Kidney epithelial cell (primary cell): Measurements from ENCODE around the gene TFDP3. TPM values are rescaled to one million over a fixed set of nuclear protein-coding genes. Genes with fewer than 3 reads are reported as not detected.
A peak's percentile ranks its signal among the peaks of the same experiment; 100 is the strongest.

Source experiments
- DNase-seq: peaks from one replicate; pipeline ENCODE4 v3.0.0-alpha.2; 2010; ENCODE audit warnings: low read depth
- H3K27me3 ChIP-seq: 2 replicates; pipeline ENCODE4 v1.6.0; 2011; ENCODE audit warnings: low read length; ENCODE audit not compliant: control insufficient read depth, insufficient read depth
- H3K36me3 ChIP-seq: 2 replicates; pipeline ENCODE4 v1.5.1; 2011; ENCODE audit warnings: low read length; ENCODE audit not compliant: control insufficient read depth, insufficient read depth
- H3K4me3 ChIP-seq: 2 replicates; pipeline ENCODE4 v1.5.1; 2011; ENCODE audit warnings: low read depth, mild to moderate bottlenecking, control low read depth, low read length
- CTCF ChIP-seq: IDR thresholded peaks from 2 replicates; pipeline ENCODE4 v1.5.1; 2011; ENCODE audit warnings: mild to moderate bottlenecking, moderate library complexity, low read length, control low read depth, inconsistent platforms; ENCODE audit not compliant: insufficient read depth, poor library complexity, severe bottlenecking
- total RNA-seq: library from RNA; depleted of rRNA; stranded (reverse); fragments of >200 nt; gene quantifications from 2 replicates; pipeline ENCODE4 v1.2.3, GENCODE V29; 2015

The TFDP3 gene
- total RNA-seq, 1 donor from 2014 or later, result not detected

DNA sequence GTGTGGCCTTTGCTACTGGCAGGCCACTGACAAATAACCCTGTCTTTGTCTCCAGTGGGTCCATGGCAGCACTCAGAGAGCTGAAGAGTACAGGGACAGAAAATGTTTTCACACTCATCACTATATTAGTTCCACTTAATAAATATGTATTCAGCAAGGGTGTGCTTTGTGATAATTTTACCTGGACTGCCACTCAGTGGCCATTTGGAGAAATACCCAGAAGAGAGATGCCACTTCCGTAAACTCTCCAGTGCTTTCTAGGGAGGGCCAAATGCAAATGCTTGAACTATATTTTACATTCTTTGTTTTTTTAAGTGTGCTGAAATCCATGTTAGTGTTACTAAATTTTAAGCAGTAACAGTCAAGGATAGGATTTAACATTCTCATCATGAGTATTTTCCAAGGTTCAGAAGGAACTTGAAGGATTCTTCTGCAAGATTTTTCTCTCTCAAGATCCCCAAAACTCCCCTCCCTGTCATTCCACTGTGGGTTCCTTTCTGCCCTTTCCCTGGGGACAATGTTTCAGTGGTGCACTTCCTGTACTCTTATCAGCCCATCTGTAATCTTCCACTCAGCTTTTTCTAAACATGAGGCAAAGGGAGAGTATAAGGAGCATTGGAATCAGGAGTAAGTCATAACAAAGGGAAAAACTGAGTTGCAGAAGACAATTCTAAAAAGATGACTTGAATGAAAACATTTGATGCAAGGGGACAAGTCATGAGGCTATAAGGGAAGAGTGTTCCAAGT, 46.0 kb downstream of the TFDP3 start:
- H3K36me3 ChIP-seq, result no peaks in the 10 kb centered on the region
- peak; percentile 41 for TF ChIP-seq CTCF
- H3K4me3 ChIP-seq, result no peak overlapping the region
- no peaks in the 10 kb centered on the region for H3K27me3 ChIP-seq
- no peak for DNase-seq

Other genes starting within 250 kb of the TFDP3 start
- not detected in 2 replicates for gene USP26, start 121.2 kb downstream of the TFDP3 start, total RNA-seq
- 33.1 and 34.7 TPM in 2 replicates for gene GPC4, start 197.1 kb upstream of the TFDP3 start, total RNA-seq